HG03103 (cell line): ENCODE data around the gene APOA5.

Source experiments
- ATAC-seq: cut with Tn5 transposase; IDR thresholded peaks from one replicate; pipeline ENCODE4 v1.9.1; 2021; ENCODE audit warnings: low read depth; ENCODE audit not compliant: unreplicated experiment

APOA5 gene

DNA sequence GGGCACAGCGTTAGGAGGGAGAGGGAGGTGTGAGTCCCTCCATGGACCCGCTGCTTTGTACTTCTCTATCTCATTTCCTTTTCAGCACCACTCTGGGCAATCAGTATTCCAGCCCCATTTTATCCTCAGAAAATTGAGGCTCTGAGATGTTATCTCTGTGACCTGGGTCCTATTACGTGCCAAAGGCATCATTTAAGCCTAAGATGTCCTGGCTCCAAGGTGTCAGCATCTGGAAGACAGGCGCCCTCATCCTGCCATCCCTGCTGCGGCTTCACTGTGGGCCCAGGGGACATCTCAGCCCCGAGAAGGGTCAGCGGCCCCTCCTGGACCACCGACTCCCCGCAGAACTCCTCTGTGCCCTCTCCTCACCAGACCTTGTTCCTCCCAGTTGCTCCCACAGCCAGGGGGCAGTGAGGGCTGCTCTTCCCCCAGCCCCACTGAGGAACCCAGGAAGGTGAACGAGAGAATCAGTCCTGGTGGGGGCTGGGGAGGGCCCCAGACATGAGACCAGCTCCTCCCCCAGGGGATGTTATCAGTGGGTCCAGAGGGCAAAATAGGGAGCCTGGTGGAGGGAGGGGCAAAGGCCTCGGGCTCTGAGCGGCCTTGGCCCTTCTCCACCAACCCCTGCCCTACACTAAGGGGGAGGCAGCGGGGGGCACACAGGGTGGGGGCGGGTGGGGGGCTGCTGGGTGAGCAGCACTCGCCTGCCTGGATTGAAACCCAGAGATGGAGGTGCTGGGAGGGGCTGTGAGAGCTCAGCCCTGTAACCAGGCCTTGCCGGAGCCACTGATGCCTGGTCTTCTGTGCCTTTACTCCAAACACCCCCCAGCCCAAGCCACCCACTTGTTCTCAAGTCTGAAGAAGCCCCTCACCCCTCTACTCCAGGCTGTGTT lies 37.2 kb upstream of the APOA5 start:
- ATAC-seq, result no peak

DNA sequence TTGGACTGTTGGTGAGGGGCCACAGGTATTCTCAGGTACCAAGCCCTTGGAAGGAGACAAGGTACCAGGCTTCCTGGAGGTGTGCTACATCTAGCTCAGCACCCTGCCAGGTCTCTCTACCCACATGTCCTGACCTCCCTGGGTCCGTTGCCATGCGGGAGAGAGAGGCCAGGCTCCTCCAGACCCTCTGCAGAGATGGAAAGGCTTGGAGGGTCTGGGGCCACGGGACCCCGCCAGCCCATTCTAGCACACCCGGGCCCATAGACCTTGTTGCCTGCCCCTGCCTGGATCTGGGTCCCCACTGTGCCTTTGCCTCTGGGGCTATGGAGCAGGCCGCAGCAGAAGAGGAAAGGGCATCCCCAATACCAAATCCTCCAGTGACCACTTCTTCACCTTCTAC lies 35.8 kb upstream of the APOA5 start:
- ATAC-seq, result no peak

DNA sequence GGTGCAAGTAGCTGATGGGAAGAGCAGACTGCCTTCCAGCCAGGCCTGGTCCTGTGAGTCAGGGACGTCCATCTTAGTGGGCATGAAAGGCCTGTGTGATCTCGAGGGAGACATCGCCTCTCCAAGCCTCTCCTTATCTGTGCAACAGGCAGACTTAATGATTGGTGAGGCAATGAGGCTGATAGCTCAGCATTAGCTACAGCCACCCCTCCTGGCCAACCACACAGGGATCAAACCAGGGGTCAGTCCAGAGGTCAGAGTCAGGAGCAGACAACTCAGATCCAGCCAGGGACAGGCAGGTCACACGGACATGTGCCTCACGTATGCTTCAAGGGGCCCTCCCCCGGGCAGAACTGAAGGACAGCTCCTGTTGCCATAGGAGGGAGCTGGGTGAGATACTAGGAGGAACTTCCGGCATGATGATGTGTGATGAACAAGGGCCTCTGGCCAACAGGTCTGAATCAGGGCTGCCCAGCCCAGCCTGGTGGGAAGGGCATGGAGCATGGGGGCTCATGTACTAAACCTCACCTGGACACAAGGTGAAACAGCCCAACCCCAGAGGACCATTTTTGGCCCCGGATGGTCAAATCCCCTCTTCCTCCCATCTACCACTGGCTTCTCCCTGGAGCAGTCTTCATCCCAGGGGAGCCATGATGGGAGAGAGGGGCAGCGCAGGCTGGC lies 35.2 kb upstream of the APOA5 start:
- no peak for ATAC-seq

DNA sequence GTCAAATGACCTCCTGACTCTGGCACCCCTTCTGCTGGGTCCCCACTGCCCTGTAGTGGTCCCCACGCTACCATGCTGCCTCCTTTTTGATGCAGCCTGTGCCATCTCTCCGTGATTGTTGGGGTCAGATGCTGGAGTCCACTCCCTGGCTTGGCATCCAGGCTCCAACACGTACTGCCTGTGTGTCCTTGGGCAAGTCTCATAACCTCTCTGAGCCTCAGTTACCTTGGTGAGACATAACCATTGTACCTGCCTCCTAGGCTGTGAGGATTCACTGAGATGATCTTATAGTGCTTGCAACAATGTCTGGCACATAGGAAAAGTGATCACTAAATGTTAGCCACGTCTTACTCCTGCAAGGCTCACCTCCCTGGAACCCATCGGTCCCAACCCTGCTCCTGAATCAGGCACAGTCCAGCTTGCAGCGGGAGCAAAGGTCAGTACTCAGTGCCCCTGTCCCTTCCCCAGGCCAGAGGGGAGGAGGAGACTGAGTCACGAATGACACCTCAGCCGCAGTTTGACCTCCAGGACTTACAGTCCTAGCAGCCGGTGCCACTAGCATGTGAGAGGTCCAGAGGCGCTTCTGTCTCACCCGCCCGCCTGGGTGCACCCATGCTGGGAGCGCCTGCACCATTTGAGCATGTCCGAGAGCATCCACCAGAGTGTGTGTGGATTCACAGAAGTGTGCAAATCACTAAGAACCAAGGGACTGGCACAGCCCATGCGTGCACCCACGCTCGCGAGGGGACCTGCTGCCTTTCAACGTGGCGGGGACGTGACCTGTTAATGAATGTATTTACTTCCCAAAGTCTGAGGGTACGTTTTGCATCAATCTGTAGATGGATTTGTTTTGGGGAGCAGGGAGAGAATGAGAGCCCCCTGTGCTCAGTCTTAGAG lies 34.4 kb upstream of the APOA5 start:
- no peak for ATAC-seq

DNA sequence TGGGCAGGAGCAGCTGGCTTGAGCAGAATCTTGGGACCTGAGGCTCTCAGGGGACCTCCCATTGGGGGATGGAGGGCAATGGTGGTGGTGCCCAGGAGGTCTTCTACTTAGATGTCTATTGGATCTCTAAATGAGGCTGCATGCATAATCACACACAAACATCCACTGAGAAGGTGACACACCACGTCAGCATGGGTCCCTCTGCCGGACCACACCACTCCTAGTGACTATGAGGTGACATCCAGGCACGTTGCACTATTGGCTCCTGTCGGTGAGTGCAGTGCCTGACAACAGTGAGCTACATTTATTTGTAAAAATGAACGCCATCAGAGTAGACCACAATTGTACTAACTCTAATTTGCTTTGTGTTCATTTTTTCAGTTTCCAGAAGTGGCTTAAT lies 33.8 kb upstream of the APOA5 start:
- ATAC-seq, result no peak

DNA sequence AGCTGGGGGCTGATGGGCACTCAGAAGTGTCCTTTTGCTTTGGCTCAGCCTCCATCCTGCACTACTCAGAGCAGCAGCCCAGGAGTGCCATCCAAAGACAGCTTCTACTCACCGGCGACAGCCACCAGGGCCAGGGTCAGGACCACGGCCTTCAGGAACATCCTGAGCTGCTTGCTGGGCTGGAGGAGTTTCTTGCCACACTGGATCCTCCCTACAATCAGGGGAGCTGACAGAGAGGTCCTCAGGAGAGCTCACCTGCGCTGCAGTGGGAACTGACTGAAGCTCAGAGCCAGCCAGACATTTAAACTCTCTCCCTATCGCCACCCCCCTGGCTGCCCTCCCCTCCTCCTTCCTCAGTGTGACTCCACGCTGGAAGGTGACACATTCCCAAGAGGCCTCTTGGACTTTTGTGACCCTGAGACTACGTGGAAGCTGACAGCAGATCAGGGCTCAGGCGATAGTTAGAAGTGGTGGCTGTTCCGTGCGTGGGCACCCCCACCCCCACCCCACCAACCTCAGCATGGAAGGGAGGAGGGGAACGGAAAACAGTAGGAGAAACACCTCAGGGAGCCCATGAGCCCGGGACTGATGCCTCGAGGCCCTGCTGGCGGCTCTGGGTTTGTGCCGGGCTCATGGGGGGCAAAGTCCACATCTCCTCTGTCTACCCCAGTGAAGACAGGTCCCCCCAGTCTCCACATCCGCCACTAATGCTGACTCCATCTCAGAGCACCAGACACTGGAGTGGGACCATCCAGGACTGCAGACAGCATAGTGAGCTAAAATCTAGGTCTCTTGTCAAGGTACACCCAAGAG lies 31.6 kb upstream of the APOA5 start, which contains the start of gene APOA4:
Gene APOA4, minus strand, starts transcription at position 274 of the 813 bp plus-strand sequence. Its CDS starts 113 bp downstream, at position 161.
- ATAC-seq, result no peak

DNA sequence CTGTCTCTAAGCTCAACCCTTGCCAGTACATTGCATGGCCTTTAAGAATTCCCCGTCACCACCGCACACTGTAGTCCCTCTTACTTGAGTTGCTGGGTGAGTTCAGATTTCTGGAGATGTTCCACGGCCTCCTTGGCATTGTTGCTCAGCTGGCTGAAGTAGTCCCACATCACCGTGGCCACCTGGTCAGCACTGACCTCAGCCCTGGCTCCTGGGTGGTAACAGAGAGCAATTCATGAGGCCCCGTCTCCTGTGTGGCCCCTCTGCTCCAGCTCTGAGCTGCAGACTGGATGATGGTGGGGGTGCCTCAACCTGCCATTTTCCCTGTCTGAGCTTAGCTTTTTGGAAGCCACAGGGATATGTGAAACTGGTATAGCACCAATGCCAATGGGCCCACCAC lies 30.9 kb upstream of the APOA5 start:
- ATAC-seq, result no peak

DNA sequence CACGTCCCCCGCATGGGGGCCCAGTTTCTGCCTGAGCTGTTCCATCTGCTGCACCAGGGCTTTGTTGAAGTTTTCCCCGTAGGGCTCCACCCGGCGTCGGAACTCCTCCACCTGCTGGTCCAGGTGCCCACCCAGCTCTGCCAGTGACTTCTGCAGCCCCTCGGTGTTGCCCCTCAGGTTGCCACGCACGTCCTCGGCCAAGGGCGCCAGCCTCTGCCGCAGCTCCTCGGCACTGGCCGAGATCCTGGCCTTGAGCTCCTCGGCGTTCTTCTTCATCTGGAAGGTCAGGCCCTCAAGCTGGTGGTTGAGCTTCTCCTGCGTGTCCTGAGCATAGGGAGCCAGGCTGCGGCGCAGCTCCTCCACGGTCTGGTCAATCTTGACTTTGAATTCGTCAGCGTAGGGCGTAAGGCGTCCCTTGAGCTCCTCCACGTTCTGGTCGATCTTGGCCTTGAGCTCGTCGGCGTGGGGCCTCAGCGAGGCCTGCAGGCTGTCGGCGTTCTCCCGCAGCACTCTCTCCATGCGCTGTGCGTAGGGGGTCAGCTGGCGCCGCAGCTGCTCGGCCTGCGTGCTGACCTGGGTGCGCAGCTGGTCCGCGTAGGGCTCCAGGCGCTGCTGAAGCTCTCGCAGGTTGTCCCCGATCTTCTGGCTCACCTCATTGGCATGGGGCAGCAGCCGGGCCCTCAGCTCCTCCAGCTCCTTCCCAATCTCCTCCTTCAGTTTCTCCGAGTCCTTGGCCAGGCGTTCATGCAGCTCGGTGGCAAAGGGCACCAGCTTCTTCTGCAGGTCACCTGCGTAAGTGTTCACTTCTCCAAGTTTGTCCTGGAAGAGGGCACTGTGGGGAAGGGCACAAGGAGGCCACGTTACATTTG lies 29.6 kb upstream of the APOA5 start:
- no peak for ATAC-seq

DNA sequence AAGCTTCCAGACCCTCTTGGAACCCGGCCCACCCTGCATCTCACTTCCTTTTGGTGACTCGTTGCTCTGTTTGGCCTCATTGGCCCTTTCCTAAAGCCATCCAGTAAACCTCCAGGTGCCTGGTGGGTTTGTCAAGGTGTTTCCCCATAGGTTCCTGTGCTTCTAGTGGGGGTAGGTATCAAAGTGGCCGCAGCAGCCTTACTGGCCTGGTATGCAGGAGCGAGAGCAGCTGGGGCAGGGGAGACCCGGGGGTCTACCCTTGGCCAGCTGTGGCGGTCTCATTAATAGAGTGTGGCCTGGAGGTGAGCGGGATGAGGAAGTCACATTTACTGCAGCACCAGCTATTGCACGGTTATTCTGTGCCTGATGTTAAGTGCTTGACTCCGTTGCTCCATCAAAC lies 27.4 kb upstream of the APOA5 start:
- ATAC-seq, result no peak

DNA sequence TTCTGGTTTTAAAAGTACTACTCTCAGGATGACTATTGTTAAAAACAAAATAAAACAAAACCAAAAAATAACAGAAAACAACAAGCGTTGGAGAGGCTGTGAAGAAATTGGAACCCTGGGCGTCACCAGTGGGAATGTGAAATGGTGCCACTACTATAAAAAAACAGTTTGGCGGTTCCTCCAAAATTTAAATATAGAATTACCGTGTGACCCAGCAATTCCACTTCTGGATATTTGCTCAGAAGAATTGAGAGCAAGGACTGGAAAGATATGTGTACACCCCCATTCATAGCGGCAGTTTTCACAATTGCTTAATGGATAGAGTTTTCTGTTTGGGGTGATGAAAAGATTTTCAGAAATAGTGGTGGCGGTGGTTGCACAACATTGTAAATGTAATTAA lies 22.8 kb upstream of the APOA5 start:
- no peak for ATAC-seq

DNA sequence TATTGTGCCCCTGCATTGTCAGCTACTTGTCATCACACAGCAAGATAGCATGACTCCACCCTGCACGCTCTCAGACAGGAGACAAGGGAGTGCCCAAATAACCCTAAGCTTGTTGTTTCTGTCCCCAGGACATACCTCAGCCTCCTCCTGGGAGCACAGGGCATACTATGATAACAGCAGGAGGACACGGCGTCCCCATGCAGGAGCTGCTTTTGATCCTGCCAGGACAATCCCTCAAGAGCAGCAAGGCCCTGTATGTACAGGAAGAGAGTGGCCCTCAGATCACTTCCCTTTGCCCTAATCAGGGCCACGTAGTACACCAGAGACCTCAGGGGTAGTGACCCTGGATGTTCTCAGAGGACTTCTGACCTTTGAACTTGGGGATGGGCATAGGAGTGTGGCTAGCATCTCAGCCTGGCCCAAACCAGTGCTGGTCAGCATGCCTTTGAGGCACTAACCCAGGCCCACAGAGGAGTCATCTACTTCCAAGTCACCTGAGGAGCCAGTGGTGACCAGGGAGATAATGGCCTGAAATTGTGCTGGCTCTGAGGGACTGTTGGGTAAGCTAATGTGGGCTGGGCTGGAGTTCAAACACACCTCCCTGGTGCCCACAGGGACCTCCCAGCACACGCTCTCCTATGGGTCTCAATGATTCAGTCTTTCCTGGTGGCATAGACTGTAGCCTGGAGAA lies 22.2 kb upstream of the APOA5 start:
- ATAC-seq, result no peak

DNA sequence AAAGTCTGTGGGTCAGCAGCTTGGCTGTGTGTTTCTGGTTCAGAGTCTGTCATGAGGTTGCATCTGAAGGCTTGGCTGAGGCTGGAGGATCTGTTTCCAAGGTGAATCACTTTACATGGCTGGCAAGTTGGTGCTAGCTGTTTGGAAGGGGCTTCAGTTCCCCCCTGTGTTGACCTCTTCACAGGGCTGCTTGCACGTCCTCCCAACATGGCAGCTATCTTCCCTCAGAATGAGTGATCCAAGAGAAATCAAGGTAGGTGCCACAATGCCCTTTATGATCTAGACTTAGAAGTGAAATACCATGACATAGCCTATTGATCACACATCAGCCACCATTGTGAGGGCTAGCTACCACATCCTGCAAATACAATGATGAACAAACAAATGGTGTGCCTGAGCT lies 21.5 kb upstream of the APOA5 start:
- ATAC-seq, result no peak

DNA sequence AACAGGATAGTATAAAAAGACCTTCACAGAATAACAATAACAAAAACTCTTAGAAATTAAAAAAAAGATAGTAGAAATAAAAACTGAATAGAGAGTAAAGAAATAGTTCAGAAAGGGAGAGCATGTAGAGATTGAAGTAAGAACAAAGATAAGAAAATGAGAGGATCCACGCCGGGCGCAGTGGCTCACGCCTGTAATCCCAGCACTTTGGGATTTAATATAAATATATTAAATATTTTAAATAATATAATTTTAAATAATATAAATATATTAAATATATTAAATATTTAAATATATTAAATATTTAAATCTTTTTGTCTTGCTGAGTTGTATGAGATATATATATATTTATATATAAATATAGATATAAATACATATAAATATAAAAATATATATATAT lies 20.4 kb upstream of the APOA5 start:
- ATAC-seq, result no peak

DNA sequence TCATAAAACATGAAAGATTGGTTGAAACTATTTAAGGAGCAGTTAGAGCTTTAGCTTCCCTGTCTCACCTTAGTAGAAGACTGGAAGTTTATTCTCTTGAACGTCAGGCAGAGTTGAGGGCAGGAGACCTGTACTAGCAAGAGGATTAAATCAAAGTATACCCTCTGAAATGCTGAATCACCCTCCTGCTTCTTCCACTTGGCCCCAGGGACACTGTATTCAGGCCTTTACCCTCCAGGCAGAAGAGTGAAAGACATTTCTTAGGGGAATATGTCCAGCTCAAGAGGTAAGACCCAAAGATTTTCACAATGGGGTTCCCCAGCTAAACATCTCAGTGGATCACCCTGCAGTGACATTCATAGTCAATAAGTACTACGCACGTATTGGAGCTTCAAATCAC lies 19.5 kb upstream of the APOA5 start:
- ATAC-seq, result no peak

DNA sequence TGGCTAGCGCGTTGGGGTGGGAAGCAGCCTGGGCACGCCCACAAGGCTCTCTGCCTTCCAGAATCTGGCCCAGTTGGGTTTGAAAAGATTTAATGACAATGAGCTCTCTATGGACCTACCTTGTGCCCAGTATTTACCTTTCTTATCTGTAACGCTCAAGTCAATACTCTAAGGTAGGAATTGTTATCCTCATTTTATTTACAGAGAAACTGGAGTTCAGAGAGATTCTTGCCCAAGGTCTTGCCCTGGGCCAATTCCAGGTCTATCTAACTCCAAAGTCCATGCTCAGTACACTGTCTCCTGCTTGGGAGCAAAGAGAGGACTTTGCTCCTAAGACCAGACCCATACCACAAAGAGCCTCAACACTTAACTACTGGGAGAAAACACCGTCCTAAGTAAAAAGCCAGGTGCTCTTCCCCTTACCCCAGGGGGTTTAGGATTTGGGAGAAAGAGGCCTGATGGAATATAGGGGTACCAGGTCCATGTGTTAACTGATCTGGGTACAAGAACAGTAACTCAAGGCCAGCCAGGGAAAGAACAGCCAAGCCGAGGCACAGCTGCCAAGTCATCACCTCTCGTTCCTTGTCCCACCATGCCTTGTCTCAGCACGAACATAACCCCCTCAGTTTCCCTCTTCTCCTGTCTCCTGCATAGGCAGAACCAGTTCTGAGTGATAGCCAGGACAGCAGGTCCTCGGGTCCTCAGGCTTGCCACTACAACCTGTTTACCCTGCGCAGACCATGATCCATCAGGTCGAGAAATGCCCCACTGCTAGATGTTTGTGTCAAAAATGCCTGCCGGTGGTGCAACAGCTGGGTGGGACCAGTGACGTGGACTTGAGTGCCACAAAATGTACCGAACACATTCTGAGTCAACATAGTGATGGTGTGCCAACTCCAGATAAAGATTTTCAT lies 16.8 kb upstream of the APOA5 start:
- no peak for ATAC-seq

DNA sequence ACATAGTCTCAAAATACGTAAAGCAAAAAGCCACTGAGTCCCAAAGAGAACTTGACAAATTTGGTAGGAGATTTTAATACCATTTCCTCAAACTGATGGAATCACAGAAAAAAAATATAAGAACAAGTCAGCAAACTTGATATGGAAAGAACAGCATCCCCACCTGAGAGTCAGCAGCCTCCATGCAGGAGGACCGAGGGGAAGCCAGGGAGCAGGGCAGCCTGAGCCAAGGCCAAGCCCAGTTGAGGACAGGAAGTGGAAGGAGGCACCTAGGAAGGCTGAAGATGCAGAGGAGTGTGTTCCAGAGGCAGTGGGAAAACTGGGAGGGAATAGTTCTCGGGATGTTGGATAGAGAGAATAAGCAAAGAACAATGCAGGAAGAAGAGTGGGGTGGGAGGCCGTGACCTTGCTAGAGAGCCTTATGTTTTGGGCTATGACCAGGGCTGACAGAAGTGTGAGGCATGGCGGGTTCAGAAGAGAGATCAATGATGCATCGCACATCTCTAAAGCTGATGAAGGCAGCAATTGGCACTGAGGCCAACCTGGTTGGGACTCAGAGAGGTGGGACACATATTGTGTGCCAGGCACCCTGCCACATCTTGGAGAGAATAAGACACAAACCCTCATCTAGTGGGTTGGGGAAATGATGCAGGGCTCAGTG lies 16.1 kb upstream of the APOA5 start:
- ATAC-seq, result no peak

DNA sequence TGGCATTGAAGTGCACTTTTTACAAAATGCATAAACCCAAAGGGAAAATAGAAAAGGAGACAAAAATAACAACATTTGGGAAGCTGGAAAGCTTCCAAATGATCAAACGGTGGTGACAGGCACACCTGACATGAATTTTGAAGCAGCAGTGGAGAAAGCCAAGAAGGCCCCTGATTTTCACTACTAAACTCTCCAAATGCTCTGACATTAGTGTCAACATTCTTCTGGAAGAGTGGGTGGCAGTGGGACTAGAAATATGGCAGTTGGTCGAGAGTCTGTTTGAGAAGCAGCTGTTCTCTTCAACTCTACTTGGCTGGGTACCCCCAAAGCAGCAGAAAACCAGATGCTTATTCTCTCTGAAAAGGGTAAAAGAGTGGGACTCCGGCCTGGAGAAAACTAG lies 12.3 kb upstream of the APOA5 start:
- ATAC-seq, result no peak
